ENCODE results near the gene HRCT1.

GRCh38 chr9:35951736-35952135 lies 45.7 kb downstream of the HRCT1 start:
- no peak for TF ChIP-seq CTCF (conservative IDR thresholded peaks at IDR 0.05; ENCODE audit: low read depth, low read length)
- TF ChIP-seq RAD21 (IDR thresholded peaks at IDR 0.05; ENCODE audit: low read length) = no peak
- TF ChIP-seq POLR2A (IDR thresholded peaks at IDR 0.05; ENCODE audit: low read depth, low read length) = no peak
- TF ChIP-seq BHLHE40 (IDR thresholded peaks at IDR 0.05; ENCODE audit: low read depth, low read length) = no peak
- no peak for TF ChIP-seq RCOR1 (IDR thresholded peaks at IDR 0.05; ENCODE audit: insufficient replicate concordance, low read length)
- no peak for TF ChIP-seq SMC3 (IDR thresholded peaks at IDR 0.05; ENCODE audit: low read depth, low read length)
- TF ChIP-seq MAFK (IDR thresholded peaks at IDR 0.05; ENCODE audit: low read depth, low read length) = no peak
- no peak for TF ChIP-seq RFX5 (IDR thresholded peaks at IDR 0.05; ENCODE audit: low read depth, low read length)
- no peak for TF ChIP-seq CHD1 (IDR thresholded peaks at IDR 0.05; ENCODE audit: low read depth, low read length)
- no peak for TF ChIP-seq NFE2L2 (IDR thresholded peaks at IDR 0.05; ENCODE audit: low read depth, low read length)

Data from IMR-90 (cell line).